GM12872 (cell line): ENCODE measurements around the gene KIAA1328.

Source experiments
- TF ChIP-seq, protein P1 (sequence below): IDR thresholded peaks from 3 replicates; pipeline ENCODE4 v1.5.1; 2011; ENCODE audit warnings: low read depth, mild to moderate bottlenecking, low read length, moderate library complexity; ENCODE audit not compliant: insufficient read depth

KIAA1328 gene

DNA sequence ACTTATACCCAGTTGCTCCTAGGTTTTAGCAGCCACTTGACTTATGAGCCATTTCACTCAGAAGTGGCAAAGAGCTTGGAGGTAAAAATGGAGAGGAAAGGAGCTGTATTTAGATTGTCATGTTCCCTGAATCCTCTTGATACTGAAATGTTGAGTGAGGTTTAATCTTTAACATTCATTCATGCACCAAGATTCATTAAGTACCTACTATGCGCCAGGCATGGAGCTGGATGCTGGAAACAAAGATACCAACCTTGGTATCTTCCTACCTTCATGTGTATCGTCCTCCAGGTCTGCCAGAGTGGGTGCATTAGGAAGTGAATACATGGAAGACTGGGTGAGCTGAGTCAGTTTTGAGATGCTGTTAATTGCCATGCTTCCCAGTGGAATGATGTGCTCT lies 23.8 kb upstream of the KIAA1328 start:
- TF ChIP-seq, protein P1, sequence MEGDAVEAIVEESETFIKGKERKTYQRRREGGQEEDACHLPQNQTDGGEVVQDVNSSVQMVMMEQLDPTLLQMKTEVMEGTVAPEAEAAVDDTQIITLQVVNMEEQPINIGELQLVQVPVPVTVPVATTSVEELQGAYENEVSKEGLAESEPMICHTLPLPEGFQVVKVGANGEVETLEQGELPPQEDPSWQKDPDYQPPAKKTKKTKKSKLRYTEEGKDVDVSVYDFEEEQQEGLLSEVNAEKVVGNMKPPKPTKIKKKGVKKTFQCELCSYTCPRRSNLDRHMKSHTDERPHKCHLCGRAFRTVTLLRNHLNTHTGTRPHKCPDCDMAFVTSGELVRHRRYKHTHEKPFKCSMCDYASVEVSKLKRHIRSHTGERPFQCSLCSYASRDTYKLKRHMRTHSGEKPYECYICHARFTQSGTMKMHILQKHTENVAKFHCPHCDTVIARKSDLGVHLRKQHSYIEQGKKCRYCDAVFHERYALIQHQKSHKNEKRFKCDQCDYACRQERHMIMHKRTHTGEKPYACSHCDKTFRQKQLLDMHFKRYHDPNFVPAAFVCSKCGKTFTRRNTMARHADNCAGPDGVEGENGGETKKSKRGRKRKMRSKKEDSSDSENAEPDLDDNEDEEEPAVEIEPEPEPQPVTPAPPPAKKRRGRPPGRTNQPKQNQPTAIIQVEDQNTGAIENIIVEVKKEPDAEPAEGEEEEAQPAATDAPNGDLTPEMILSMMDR = no peak

DNA sequence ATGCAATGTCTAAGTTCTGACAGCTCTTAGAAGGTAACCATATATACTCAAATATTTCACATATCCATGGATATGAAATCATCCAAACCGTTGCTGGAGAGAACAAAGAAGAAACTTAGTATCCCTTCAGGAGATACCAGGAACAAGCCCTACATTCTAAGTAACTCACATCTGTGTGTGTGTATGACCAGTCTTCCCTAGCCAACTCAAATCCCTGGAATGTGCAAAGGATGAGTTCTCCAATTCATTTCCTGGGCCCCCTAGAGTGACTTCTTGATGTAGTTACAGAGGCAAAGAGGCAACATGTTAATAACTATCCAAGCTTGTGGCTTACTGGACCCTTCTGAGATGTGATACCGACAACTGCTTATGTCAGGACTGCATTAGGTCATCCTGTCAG lies 20.2 kb upstream of the KIAA1328 start:
- TF ChIP-seq, protein P1 = no peak

DNA sequence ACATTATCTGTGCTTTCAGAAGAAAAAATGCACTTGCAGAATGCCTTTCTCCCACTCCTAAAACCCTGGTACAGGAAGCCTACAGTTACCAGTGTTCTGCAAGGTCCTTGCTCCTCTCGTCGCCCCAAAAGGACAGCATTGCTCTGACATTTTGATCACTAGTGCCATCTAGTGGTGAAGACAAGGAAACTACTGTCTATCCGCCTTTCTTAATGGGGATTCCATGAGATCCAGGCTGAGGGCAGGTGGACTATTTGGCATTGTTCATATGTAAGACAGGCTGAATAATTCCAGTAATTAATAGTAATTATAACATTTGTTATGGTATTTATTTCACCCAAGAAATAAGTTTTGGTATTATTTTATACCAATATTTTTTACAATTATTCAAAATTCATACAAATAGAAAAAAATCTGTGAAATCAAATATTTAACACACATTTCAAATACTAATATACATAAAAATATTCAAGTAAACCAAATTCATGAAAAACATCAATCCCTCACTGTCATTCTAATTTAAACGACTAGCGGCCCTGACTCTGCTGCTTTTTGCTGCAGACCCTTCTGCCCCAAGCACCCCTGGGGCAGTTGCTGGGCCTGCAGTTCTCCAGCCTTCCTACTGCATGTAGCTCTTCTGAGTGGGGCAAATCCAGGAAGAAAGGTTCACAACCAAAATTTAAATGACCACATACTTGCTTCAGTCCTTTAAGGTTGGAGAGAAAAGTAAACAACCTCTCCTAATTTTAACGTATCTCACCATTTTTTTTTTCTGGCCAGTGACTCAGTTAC lies 19.1 kb upstream of the KIAA1328 start:
- TF ChIP-seq, protein P1 = peak; percentile 76

DNA sequence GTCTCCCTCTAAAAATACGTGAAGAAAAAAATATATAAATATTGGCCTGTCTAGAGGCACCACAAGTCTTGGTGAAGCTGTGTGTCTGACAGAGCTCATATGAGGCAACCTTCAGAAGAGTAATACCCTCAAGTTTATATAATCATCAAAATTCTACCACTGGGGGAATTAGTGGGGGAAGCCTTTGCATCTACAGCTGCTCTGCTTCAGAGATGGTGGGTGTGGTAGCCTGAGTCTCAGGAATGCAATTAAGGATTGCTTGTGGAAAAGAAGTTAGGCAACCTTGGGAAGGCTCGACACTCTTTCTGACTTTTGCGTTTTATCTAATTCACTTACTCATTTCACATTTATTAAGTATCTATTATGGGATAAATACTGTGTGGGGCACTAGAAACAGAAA lies 17.5 kb upstream of the KIAA1328 start:
- TF ChIP-seq, protein P1 = no peak

DNA sequence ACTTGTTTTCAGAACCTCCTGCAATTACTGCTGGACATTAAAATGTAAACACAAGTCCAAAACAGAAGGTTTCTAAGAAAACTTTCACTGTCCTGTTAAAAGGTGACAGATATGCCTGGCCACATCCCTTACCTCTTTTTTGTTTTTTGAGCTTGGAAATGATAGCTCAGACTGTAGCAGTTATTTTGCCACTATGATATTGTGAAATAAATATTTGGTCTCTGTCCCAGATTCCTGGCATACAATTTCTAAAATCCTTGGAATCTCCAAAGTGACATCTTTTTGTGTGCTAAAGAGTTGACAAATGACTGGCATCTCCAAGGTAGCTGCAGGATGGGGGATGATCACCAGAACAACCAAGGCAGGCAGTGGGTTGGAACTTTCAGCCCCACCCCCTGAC lies 17.0 kb upstream of the KIAA1328 start:
- TF ChIP-seq, protein P1 = no peak

DNA sequence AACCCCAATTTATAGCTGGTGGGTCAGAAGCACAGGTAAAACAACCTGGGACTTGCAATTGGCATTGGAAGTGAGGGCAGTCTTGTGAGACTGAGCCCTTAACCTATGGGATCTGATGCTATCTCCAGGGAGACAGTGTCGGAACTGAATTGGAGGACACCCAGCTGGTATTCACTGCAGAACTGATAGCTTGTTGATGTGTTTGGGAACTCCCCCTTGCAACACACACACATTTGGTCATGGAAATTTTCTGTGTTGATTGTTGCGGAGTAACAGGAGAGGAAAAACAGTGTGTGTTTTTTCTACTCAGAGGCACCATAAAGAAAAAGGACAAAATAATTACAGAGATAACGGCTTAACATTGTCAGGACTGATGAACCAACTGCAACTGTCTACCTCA lies 16.2 kb upstream of the KIAA1328 start:
- TF ChIP-seq, protein P1 = no peak

DNA sequence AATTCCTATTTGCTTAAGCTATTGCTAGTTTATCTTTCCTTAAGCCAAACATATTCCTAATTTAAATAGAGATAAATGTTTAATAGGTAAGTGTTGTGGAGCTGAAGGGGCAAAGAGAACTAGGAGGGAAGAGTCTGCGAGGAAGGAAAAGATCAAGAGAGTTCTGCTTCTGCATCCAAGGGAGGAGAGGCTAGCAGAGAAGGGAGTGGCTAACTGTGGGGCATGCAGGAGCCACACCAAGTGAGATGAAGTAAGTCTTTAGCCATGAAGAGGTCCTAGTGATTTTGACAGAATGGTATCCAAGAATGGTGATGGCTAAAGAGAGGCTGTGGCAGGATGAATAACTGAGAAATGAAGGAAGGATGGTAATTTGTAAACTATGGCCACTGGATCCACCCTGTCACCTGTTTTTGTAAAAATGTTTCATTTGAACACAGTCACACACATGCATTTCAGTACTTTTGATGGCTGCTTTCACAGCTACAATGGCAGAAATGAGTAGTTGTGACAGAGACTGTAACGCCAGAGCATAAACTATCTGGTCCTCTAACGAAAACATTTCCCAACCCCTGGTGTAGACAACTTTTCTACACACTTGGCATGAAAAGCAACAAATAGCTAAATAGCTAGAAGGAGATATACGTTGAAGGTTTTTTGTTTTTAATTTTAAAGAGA lies 15.7 kb upstream of the KIAA1328 start:
- TF ChIP-seq, protein P1 = no peak
